Placental pericyte (primary cell): ENCODE results near the gene SOX11. TPM values are rescaled to one million over a fixed set of nuclear protein-coding genes. Genes with fewer than 3 reads are reported as not detected.

ENCODE experiments used
- total RNA-seq: library from RNA; depleted of rRNA; stranded (reverse); fragments of >200 nt; gene quantifications from 2 replicates; pipeline ENCODE4 v1.2.3, GENCODE V29; 2012

The SOX11 gene
- total RNA-seq, result under 0.01 and 0.14 TPM in 2 replicates

GRCh38 chr2:5691985-5692529 lies at the start of gene SOX11:
Gene SOX11 (plus strand): TSS chr2:5692384. CDS start chr2:5692722, 338 bp downstream.

